Stimulated activated CD8-positive, alpha-beta memory T cell treated with anti-CD3 and anti-CD28 coated beads, Interleukin-7, amount 100 ng/mL, for 24 hours (primary cell): ENCODE measurements around the gene DPH7.
"Not testable (repeated sequence)": the region's sequence is repeated elsewhere in the genome, so short reads cannot be mapped to it uniquely, and the experiment has no call there.

Experiments used
- DNase-seq: peaks from one replicate; pipeline ENCODE4 v3.0.0-alpha.2; 2020; ENCODE audit warnings: low read depth

Gene DPH7

GRCh38 chr9:137518661-137519459, 59.9 kb downstream of the DPH7 start:
- not testable (repeated sequence) for DNase-seq

GRCh38 chr9:137516144-137516917, 62.4 kb downstream of the DPH7 start:
- DNase-seq, result no peak

GRCh38 chr9:137515338-137515724, 63.4 kb downstream of the DPH7 start:
- no peak for DNase-seq

- DNase-seq, result no peak
Measured at GRCh38 chr9:137514691-137515337, 63.9 kb downstream of the DPH7 start.

GRCh38 chr9:137513801-137514570, 64.7 kb downstream of the DPH7 start:
- not testable (repeated sequence) for DNase-seq

GRCh38 chr9:137513136-137513535, 65.6 kb downstream of the DPH7 start:
- not testable (repeated sequence) for DNase-seq

GRCh38 chr9:137511758-137512463, 66.8 kb downstream of the DPH7 start:
- no peak for DNase-seq

GRCh38 chr9:137511126-137511525, 67.6 kb downstream of the DPH7 start:
- not testable (repeated sequence) for DNase-seq

GRCh38 chr9:137509198-137509597, 69.5 kb downstream of the DPH7 start:
- DNase-seq, result no peak

- no peak for DNase-seq
Measured at GRCh38 chr9:137506702-137507171, 72.0 kb downstream of the DPH7 start.

GRCh38 chr9:137506274-137506673, 72.5 kb downstream of the DPH7 start:
- DNase-seq, result no peak

- DNase-seq, result no peak
Measured at GRCh38 chr9:137505421-137506140, 73.1 kb downstream of the DPH7 start.
